HepG2 (cell line): ENCODE data around the gene SPATA31D4. TPM values are rescaled to one million over a fixed set of nuclear protein-coding genes. Genes with fewer than 3 reads are reported as not detected.

ENCODE experiments used
- ATAC-seq: fragments of 200-7000 bp; cut with Tn5 transposase; 3 replicates; pipeline ENCODE4 v1.9.1; 2020; ENCODE audit warnings: mild to moderate bottlenecking, moderate library complexity
- BruUV-seq: library from RNA; stranded (reverse); fragments of 400-500 nt; replicated peaks from 2 replicates; lab custom pipeline; 2021; lab: Mats Ljungman, UMichigan
- CTCF ChIA-PET: fragments of 300-600 bp; formaldehyde crosslinking; extraction: SDS; loops from one replicate; lab custom pipeline; 2021; ENCODE audit warnings: low total read pairs, inconsistent platforms, low intra/inter-chr PET ratio; lab: Yijun Ruan, JAX
- POLR2A ChIA-PET: fragments of 350-600 bp; sonication (Branson Sonifier 250); formaldehyde crosslinking; loops from one replicate; lab custom pipeline; 2020; ENCODE audit warnings: antibody characterized with exemption, inconsistent platforms; lab: Yijun Ruan, JAX
- DNase-seq: peaks from one replicate; pipeline ENCODE4 v3.0.0-alpha.2; 2015; ENCODE audit warnings: low spot score
- FAIRE-seq: peaks from 3 replicates; lab custom pipeline; 2011; peaks lifted over from hg19 to GRCh38; lab: Jason Lieb, UNC
- H2AFZ ChIP-seq: one replicate; pipeline ENCODE4 v1.6.1; 2011; ENCODE audit warnings: low read length, inconsistent platforms
- H3K27ac ChIP-seq: fragments of 300-600 bp; 3 replicates; pipeline ENCODE4 v1.8.0; 2011; ENCODE audit warnings: mixed run types, mild to moderate bottlenecking, mixed read lengths, low read length, inconsistent platforms; ENCODE audit not compliant: insufficient read depth; ENCODE audit errors: extremely low read length
- H3K27me3 ChIP-seq, 2 experiments: fragments of 200-600 bp in 1 of 2; 2 replicates in 1 of 2; 3 replicates in 1 of 2; pipeline versions ENCODE4 v1.6.0 to v1.8.0; 2011; ENCODE audit warnings: low read length in 2 of 2, mild to moderate bottlenecking in 2 of 2, moderate library complexity in 2 of 2, inconsistent platforms in 1 of 2; ENCODE audit not compliant: insufficient read depth in 2 of 2, control insufficient read depth in 1 of 2
- H3K36me3 ChIP-seq, 2 experiments: fragments of 200-600 bp in 1 of 2; replicated peaks in 1 of 2; 2 replicates in 1 of 2; 3 replicates in 1 of 2; pipeline versions ENCODE4 v1.5.1 to v1.8.0; 2011; ENCODE audit warnings: low read length in 2 of 2, inconsistent platforms in 1 of 2; ENCODE audit not compliant: insufficient read depth in 2 of 2, control insufficient read depth in 1 of 2
- H3K4me1 ChIP-seq: 2 replicates; pipeline ENCODE4 v1.5.1; 2012; ENCODE audit warnings: low read length, inconsistent platforms; ENCODE audit not compliant: insufficient read depth
- H3K4me2 ChIP-seq: 2 replicates; pipeline ENCODE4 v1.6.0; 2011; ENCODE audit warnings: low read depth, low read length, inconsistent platforms
- H3K4me3 ChIP-seq, 3 experiments: fragments of 200-600 bp in 1 of 3; sonication (generic), shearing (Covaris generic) in 1 of 3; replicated peaks in 1 of 3; 2 replicates each; pipeline ENCODE4 v1.5.1; 2011 to 2016; ENCODE audit warnings: low read length in 3 of 3, inconsistent platforms in 2 of 3, low read depth in 2 of 3, mild to moderate bottlenecking in 2 of 3, control low read depth in 1 of 3, mixed read lengths in 1 of 3; ENCODE audit not compliant: insufficient read depth in 1 of 3
- H3K79me2 ChIP-seq: one replicate; pipeline ENCODE4 v1.6.1; 2011; ENCODE audit warnings: low read length, inconsistent platforms; ENCODE audit not compliant: insufficient read depth
- H3K9ac ChIP-seq: 2 replicates; pipeline ENCODE4 v1.6.0; 2011; ENCODE audit warnings: mild to moderate bottlenecking, low read depth, low read length, inconsistent platforms; ENCODE audit not compliant: insufficient read depth
- H3K9me3 ChIP-seq: 2 replicates; pipeline ENCODE4 v1.5.1; 2012; ENCODE audit warnings: mild to moderate bottlenecking, low read length
- H4K20me1 ChIP-seq: 2 replicates; pipeline ENCODE4 v1.6.0; 2011; ENCODE audit warnings: inconsistent platforms, mild to moderate bottlenecking, low read length, moderate library complexity; ENCODE audit not compliant: insufficient read depth
- FOXA1 ChIP-seq, 2 experiments: fragments of 450-650 bp in 1 of 2; sonication (generic) in 1 of 2; formaldehyde crosslinking in 1 of 2; IDR thresholded peaks; 2 replicates each; pipeline versions ENCODE4 v1.4.0 to v1.6.1; 2016 to 2020; ENCODE audit warnings: missing genetic modification reagents in 1 of 2
- GATAD2A ChIP-seq: IDR thresholded peaks from 2 replicates; pipeline ENCODE4 v1.6.1; 2016
- NBN ChIP-seq: fragments of 450-650 bp; conservative IDR thresholded peaks from 2 replicates; pipeline ENCODE4 v1.6.1; 2017
- NFATC3 ChIP-seq: sonication (generic); formaldehyde crosslinking; IDR thresholded peaks from 2 replicates; pipeline ENCODE4 v1.5.1; 2020; ENCODE audit warnings: mild to moderate bottlenecking, missing genetic modification reagents
- THAP11 ChIP-seq: IDR thresholded peaks from 2 replicates; pipeline ENCODE4 v1.6.1; 2016; ENCODE audit warnings: missing biosample characterization, missing genetic modification reagents
- TP53 ChIP-seq: sonication (generic); formaldehyde crosslinking; conservative IDR thresholded peaks from 2 replicates; pipeline ENCODE4 v1.4.0; 2020; ENCODE audit warnings: missing genetic modification reagents
- ZNF18 ChIP-seq: sonication (generic); formaldehyde crosslinking; IDR thresholded peaks from 2 replicates; pipeline ENCODE4 v1.8.0; 2022; ENCODE audit warnings: mild to moderate bottlenecking, missing genetic modification reagents; ENCODE audit not compliant: insufficient replicate concordance
- ZNF256 ChIP-seq: sonication (generic); formaldehyde crosslinking; conservative IDR thresholded peaks from 2 replicates; pipeline ENCODE4 v1.4.0; 2020; ENCODE audit warnings: missing genetic modification reagents
- ZNF282 ChIP-seq: fragments of 450-650 bp; IDR thresholded peaks from 2 replicates; pipeline ENCODE4 v1.6.1; 2018; ENCODE audit not compliant: partially characterized antibody
- ZNF530 ChIP-seq: sonication (generic); formaldehyde crosslinking; IDR thresholded peaks from 2 replicates; pipeline ENCODE4 v1.5.0; 2020; ENCODE audit warnings: low read depth, mild to moderate bottlenecking, missing genetic modification reagents
- ZNF607 ChIP-seq: sonication (generic); formaldehyde crosslinking; IDR thresholded peaks from 2 replicates; pipeline ENCODE4 v1.5.1; 2020; ENCODE audit warnings: missing genetic modification reagents, mild to moderate bottlenecking, borderline replicate concordance
- WGBS: methylation state at CpG from one replicate; pipeline ENCODE4 v1.1.6; 2017; ENCODE audit warnings: low lambda C conversion rate; 5-methylcytosine and 5-hydroxymethylcytosine counted together
- in situ Hi-C: cut with HindIII; loops from 2 replicates; pipeline ENCODE4 v1.10.0; 2017; ENCODE audit warnings: low pct_unique_long_range_greater_than_20kb; ENCODE audit not compliant: extremely low pct_ligation_motif_present
- intact Hi-C: fragments of 100-400 bp; cut with micrococcal nuclease; formaldehyde crosslinking; loops from one replicate; pipeline ENCODE4 v1.10.0; 2022; ENCODE audit not compliant: unreplicated experiment
- polyA plus RNA-seq, 8 experiments: library from polyadenylated mRNA; depleted of rRNA in 3 of 8; stranded (reverse) in 7 of 8; unstranded in 1 of 8; fragments of >200 nt; fragmentation: Illumina TruSeq in 4 of 8; extraction: Trizol in 4 of 8; gene quantifications; 2 replicates each; pipeline versions ENCODE4 v1.2.1 to v1.2.3, GENCODE V29; 2011 to 2016; ENCODE audit warnings: low read depth in 4 of 8, missing spikeins in 1 of 8, mixed read lengths in 1 of 8; ENCODE audit not compliant: insufficient read depth in 1 of 8
- total RNA-seq, 5 experiments: library from RNA; depleted of rRNA; stranded (reverse); fragments of >200 nt; fragmentation: Illumina TruSeq; extraction: Trizol; gene quantifications; 2 replicates each; pipeline ENCODE4 v1.2.3, GENCODE V29; 2016; ENCODE audit warnings: low read depth in 1 of 5

Gene SPATA31D4
- total and polyA plus RNA-seq, 2 of the 13 experiments (the other 11 are each of a cell fraction or from before 2014, with no cell fraction given) = not detected

GRCh38 chr9:81964218-81965171 is 36.3 kb downstream of the SPATA31D4 start:
- POLR2A ChIA-PET = no interaction called here
- no peak for DNase-seq
- no peaks in the 10 kb centered on the region for H3K79me2 ChIP-seq
- no peak overlapping the region for H3K27ac ChIP-seq
- in situ Hi-C loops = no loop called here
- intact Hi-C loops = no loop called here
- 0 out of 5 replicates have a peak, but pooled peaks cover 0 to 4% of the 10 kb centered on the region in 2 experiments for H3K27me3 ChIP-seq
- no peak for FAIRE-seq
- no peaks in the 10 kb centered on the region for H3K36me3 ChIP-seq
- no peak overlapping the region for H3K4me3 ChIP-seq
- no peaks in the 10 kb centered on the region for H3K9me3 ChIP-seq
- H4K20me1 ChIP-seq = no peaks in the 10 kb centered on the region
- no peak overlapping the region for H3K9ac ChIP-seq
- TF ChIP-seq ZNF18 (CRISPR knock-in tag) (no peak), NFATC3 (no peak), FOXA1 (IDR thresholded peaks at IDR 0.05) (no peak), FOXA1 (CRISPR knock-in tag; IDR thresholded peaks at IDR 0.05) (no peak), NBN (no peak), ZNF282 (no peak), ZNF607 (CRISPR knock-in tag) (no peak), TP53 (CRISPR knock-in tag) (no peak), ZNF530 (no peak), ZNF256 (no peak), GATAD2A (CRISPR knock-in tag) (no peak), THAP11 (CRISPR knock-in tag) (no peak)
- ATAC-seq = no peak
- no peak overlapping the region for H3K4me2 ChIP-seq
- 2% methylated on average over 6 of the region's 6 CpGs for WGBS
- BruUV-seq = no TSS peak
- H3K4me1 ChIP-seq = no peaks in the 10 kb centered on the region
- no peak overlapping the region for H2AFZ ChIP-seq
- CTCF ChIA-PET = no interaction called here
